K562 (cell line): ENCODE measurements around the gene ACBD3.

ENCODE experiments used
- CAMTA2 ChIP-seq: fragments of 250-450 bp; sonication (Bioruptor Pico); conservative IDR thresholded peaks from 2 replicates; pipeline ENCODE4 v1.5.1; 2022
- CHD4 ChIP-seq: fragments of 200-600 bp; sonication (generic); IDR thresholded peaks from 3 replicates; pipeline ENCODE4 v1.6.1; 2012; ENCODE audit warnings: low read depth, mild to moderate bottlenecking, mixed read lengths, low read length, inconsistent platforms; ENCODE audit not compliant: insufficient read depth, insufficient replicate concordance, poor library complexity, severe bottlenecking
- CREM ChIP-seq: IDR thresholded peaks from 2 replicates; pipeline ENCODE4 v1.6.1; 2014; ENCODE audit warnings: antibody characterized with exemption, low read depth
- EZH2 ChIP-seq: IDR thresholded peaks from 2 replicates; pipeline ENCODE4 v1.6.1; 2012; ENCODE audit warnings: low read depth, mild to moderate bottlenecking, inconsistent platforms, low read length, borderline replicate concordance
- MTA3 ChIP-seq: fragments of 450-650 bp; formaldehyde crosslinking; IDR thresholded peaks from 2 replicates; pipeline ENCODE4 v1.6.1; 2017; ENCODE audit warnings: mild to moderate bottlenecking, borderline replicate concordance
- TF ChIP-seq, protein P1 (sequence below): fragments of 450-650 bp; formaldehyde crosslinking; IDR thresholded peaks from 2 replicates; pipeline ENCODE4 v1.4.0; 2020; ENCODE audit warnings: mild to moderate bottlenecking, mixed read lengths

DNA sequence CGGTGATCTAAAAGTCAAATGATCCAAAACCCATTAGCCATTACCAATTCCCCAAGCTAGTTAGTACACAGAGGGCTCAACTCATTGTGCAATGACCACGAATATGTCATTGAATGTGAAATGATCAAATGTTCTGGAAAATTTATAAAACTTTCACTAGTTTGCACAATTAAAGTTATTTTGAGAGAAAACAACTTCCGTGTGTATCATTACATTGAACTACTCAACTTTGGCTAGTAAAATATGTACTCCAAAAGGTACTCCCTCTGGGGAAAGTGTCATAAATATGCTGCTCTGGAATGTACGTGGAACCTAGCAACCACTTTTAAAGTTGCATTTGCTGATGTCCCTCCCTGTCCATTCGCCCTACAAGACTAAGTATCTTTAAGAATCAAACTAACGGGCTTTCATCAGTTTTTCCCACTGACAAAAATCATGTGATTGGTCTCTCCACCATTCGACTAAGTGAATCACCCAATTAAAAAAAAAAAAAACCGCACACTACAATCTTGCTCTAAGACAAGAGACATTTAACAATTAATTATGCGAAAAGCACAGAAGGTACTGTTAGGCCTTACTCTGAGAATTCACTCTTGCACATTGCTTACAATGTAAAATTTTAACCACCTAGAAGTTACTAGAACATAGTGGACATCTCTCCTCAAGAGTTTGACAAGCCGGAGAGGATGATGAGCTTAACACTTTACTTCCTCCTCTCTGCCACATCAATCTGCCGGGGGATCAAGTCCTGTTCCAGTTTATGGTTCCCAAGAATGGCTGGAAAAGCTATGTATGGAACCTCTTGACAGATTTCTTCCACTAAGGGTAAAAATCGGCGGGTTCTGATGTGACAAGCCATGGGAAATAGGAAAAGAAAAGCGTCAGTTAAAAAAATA, 1.2 kb downstream of the ACBD3 start:
- TF ChIP-seq MTA3, result no peak
- no peak for TF ChIP-seq CREM
- TF ChIP-seq, protein P1, sequence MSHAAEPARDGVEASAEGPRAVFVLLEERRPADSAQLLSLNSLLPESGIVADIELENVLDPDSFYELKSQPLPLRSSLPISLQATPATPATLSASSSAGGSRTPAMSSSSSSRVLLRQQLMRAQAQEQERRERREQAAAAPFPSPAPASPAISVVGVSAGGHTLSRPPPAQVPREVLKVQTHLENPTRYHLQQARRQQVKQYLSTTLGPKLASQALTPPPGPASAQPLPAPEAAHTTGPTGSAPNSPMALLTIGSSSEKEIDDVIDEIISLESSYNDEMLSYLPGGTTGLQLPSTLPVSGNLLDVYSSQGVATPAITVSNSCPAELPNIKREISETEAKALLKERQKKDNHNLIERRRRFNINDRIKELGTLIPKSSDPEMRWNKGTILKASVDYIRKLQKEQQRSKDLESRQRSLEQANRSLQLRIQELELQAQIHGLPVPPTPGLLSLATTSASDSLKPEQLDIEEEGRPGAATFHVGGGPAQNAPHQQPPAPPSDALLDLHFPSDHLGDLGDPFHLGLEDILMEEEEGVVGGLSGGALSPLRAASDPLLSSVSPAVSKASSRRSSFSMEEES (CRISPR knock-in tag), result 0 out of 2 replicates have a peak, but pooled peaks have one; percentile 2
- TF ChIP-seq CAMTA2 (CRISPR knock-in tag), result no peak
- no peak for TF ChIP-seq EZH2
- no peak for TF ChIP-seq CHD4
